ENCODE data around the gene CD99. TPM values are rescaled to one million over a fixed set of nuclear protein-coding genes. Genes with fewer than 3 reads are reported as not detected.

CD99 gene
- total and polyA plus RNA-seq, 2 of the 13 experiments (the other 11 are each of a cell fraction or from before 2014, with no cell fraction given), result 78.8 to 111 TPM

DNA sequence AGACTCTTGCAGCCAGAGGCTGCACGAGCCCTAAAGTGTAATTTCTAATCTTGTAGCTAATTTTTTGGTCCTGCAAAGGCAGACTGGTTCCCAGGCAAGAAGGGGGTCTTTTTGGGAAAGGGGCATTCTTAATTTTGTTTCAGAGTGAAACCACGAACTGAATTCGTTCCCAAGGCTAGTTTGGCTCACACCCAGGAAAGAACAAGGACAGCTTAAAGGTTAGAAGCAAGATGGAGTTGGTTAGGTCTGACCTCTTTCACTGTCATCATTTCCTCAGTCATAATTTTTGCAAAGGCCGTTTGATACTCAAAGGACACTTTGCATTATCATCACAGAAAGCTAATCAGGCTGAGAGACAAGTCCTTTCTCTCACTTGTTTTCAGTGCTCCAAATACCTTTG lies 91.7 kb downstream of the CD99 start:
- DNase-seq (ENCODE audit: low spot score), result no peak
- Histone ChIP-seq H2AFZ (ENCODE audit: low read length) (no peak overlapping the region), H3K79me2 (ENCODE audit: insufficient read depth, low read length) (no peaks in the 10 kb centered on the region), H3K9me3 (ENCODE audit: low read length) (no peaks in the 10 kb centered on the region), H3K4me1 (ENCODE audit: insufficient read depth, low read length) (peaks cover 28% of the 10 kb centered on the region), H3K36me3 (replicated peaks in 1 of 2; ENCODE audit: control insufficient read depth in 1 of 2, insufficient read depth in 2 of 2, low read length in 2 of 2) (no peaks in the 10 kb centered on the region), H3K4me3 (replicated peaks in 1 of 3; ENCODE audit: insufficient read depth in 1 of 3, low read depth in 2 of 3, low read length in 3 of 3) (no peak overlapping the region), H3K27me3 (ENCODE audit: control insufficient read depth in 1 of 2, insufficient read depth in 2 of 2, low read length in 2 of 2) (no peaks in the 10 kb centered on the region), H4K20me1 (ENCODE audit: insufficient read depth, low read length) (no peaks in the 10 kb centered on the region), H3K4me2 (ENCODE audit: low read depth, low read length) (no peak overlapping the region), H3K27ac (ENCODE audit: extremely low read length, insufficient read depth, low read length) (no peak overlapping the region), H3K9ac (ENCODE audit: insufficient read depth, low read depth, low read length) (no peak overlapping the region)
- in situ Hi-C loops (cut with HindIII; ENCODE audit: extremely low pct_ligation_motif_present, low pct_unique_long_range_greater_than_20kb) (no loop called here), intact Hi-C loops (cut with micrococcal nuclease; ENCODE audit: unreplicated experiment) (no loop called here)
- TF ChIP-seq PCBP2 (optimal IDR thresholded peaks at IDR 0.05; ENCODE audit: low read depth, low read length, poor library complexity, severe bottlenecking) (no peak), PHF5A (CRISPR knock-in tag; IDR thresholded peaks at IDR 0.05; ENCODE audit: low read depth, unreplicated experiment) (no peak), MBD4 (IDR thresholded peaks at IDR 0.05; ENCODE audit: borderline replicate concordance, low read length) (no peak), ZBTB38 (CRISPR knock-in tag; IDR thresholded peaks at IDR 0.05) (no peak), TFDP1 (CRISPR knock-in tag; IDR thresholded peaks at IDR 0.05; ENCODE audit: borderline replicate concordance) (no peak), ZNF230 (CRISPR knock-in tag; IDR thresholded peaks at IDR 0.05) (no peak)
- TF ChIP-seq, protein P1, sequence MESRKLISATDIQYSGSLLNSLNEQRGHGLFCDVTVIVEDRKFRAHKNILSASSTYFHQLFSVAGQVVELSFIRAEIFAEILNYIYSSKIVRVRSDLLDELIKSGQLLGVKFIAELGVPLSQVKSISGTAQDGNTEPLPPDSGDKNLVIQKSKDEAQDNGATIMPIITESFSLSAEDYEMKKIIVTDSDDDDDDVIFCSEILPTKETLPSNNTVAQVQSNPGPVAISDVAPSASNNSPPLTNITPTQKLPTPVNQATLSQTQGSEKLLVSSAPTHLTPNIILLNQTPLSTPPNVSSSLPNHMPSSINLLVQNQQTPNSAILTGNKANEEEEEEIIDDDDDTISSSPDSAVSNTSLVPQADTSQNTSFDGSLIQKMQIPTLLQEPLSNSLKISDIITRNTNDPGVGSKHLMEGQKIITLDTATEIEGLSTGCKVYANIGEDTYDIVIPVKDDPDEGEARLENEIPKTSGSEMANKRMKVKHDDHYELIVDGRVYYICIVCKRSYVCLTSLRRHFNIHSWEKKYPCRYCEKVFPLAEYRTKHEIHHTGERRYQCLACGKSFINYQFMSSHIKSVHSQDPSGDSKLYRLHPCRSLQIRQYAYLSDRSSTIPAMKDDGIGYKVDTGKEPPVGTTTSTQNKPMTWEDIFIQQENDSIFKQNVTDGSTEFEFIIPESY (CRISPR knock-in tag; IDR thresholded peaks at IDR 0.05), result no peak
- no peak for FAIRE-seq
- no peak for ATAC-seq
- WGBS (ENCODE audit: low lambda C conversion rate), result 71% methylated on average over 4 of the region's 4 CpGs
- BruUV-seq (replicated peaks), result no TSS peak
- ChIA-PET CTCF (ENCODE audit: low intra/inter-chr PET ratio, low total read pairs) (no interaction called here), POLR2A (no interaction called here)

All from HepG2 (cell line).